Measurements from ENCODE around the gene SLC38A5. TPM values are rescaled to one million over a fixed set of nuclear protein-coding genes. Genes with fewer than 3 reads are reported as not detected.

The SLC38A5 gene
- total RNA-seq, 1 experiment from 2014 or later, result 54.6 TPM

- Histone ChIP-seq H3K4me2 (ENCODE audit: low read length) (peak overlapping the region; percentile 86), H3K27ac (ENCODE audit: low read depth, low read length) (no peak overlapping the region; the same call in 1 of the 2 replicates), H3K79me2 (ENCODE audit: insufficient read depth, low read length) (peaks cover 35% of the 10 kb centered on the region), H3K4me1 (ENCODE audit: control insufficient read depth in 1 of 2, insufficient read depth in 2 of 2, low read length in 2 of 2) (peaks cover 8 to 28% of the 10 kb centered on the region in 2 experiments; a peak in 3 of 4 replicates), H3K27me3 (ENCODE audit: insufficient read depth, low read length) (no peaks in the 10 kb centered on the region), H3K4me3 (replicated peaks in 1 of 2; ENCODE audit: low read depth in 1 of 2, low read length in 2 of 2) (no peak overlapping the region; a peak in 1 of 4 replicates), H3K9me2 (ENCODE audit: insufficient read depth) (no peaks in the 10 kb centered on the region), H3K9ac (ENCODE audit: low read length) (peak overlapping the region; percentile 97; the same call in 1 of the 2 replicates), H2AFZ (ENCODE audit: low read depth, low read length, poor library complexity, severe bottlenecking) (no peak overlapping the region), H4K20me1 (ENCODE audit: insufficient read depth) (no peaks in the 10 kb centered on the region), H3K36me3 (ENCODE audit: control insufficient read depth in 1 of 2, insufficient read depth in 2 of 2, low read length in 2 of 2) (no peaks in the 10 kb centered on the region; a peak in 1 of 4 replicates), H3K9me3 (ENCODE audit: control insufficient read depth in 1 of 2, insufficient read depth in 1 of 2, low read depth in 1 of 2, low read length in 2 of 2) (no peaks in the 10 kb centered on the region)
- no peak for ATAC-seq
- ChIA-PET CTCF (interaction anchor here (1.2 to 1.7 kb wide), 3 partner anchors 20 to 391 kb away, joined by 4 to 7 read pairs (median 4); partner anchors contain the start of gene TBC1D25), POLR2A (no interaction called here), RAD21 (ENCODE audit: low non-redundant PET in 1 of 2, low total read pairs in 2 of 2, uncharacterized antibody in 2 of 2, unreplicated experiment in 2 of 2) (interaction anchor here (0.6 to 1.6 kb wide), 3 partner anchors 20 to 391 kb away, joined by 3 to 9 read pairs (median 5); no protein-coding TSS in a partner anchor)
- intact Hi-C loops (cut with micrococcal nuclease), result loop anchor here (2.0 to 10.0 kb wide), 2 partner anchors 35 to 101 kb away; partner anchors contain the start of genes PORCN and RBM3
- no TSS peak for BruUV-seq (replicated peaks)
- DNase-seq (ENCODE audit: low read depth, low spot score), result no peak
- no peak for TF ChIP-seq POLR2A (IDR thresholded peaks at IDR 0.05; ENCODE audit: borderline replicate concordance, extremely low read depth, insufficient read depth, insufficient read length)
- TF ChIP-seq, protein P1, sequence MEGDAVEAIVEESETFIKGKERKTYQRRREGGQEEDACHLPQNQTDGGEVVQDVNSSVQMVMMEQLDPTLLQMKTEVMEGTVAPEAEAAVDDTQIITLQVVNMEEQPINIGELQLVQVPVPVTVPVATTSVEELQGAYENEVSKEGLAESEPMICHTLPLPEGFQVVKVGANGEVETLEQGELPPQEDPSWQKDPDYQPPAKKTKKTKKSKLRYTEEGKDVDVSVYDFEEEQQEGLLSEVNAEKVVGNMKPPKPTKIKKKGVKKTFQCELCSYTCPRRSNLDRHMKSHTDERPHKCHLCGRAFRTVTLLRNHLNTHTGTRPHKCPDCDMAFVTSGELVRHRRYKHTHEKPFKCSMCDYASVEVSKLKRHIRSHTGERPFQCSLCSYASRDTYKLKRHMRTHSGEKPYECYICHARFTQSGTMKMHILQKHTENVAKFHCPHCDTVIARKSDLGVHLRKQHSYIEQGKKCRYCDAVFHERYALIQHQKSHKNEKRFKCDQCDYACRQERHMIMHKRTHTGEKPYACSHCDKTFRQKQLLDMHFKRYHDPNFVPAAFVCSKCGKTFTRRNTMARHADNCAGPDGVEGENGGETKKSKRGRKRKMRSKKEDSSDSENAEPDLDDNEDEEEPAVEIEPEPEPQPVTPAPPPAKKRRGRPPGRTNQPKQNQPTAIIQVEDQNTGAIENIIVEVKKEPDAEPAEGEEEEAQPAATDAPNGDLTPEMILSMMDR (IDR thresholded peaks at IDR 0.05 in 2 of 3, conservative IDR thresholded peaks at IDR 0.05 in 1 of 3; ENCODE audit: borderline replicate concordance in 1 of 3, insufficient read depth in 1 of 3, low read depth in 2 of 3, low read length in 2 of 3), result peak in 2 of 3 experiments; percentile 34 to 41; a peak in 4 of 6 replicates
Observed at GRCh38 chrX:48474127-48474526, 4.1 kb upstream of the SLC38A5 start.

DNA sequence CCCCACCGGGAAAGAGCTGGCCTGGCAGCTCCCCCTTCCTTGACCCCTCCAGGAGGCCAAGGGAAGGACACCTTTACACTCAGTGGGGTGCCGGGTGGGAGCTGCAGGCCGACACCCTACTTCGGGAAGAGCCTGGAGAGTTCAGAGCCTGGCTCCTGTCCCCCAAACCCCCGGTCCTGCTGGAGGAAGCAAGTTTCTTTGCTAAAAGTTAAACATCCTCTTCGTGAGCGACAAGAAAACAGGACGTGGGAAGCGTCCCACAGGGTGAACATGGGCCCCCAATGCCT, 3.6 kb upstream of the SLC38A5 start:
- H3K4me2 ChIP-seq (ENCODE audit: low read length), result no peak overlapping the region
- no peaks in the 10 kb centered on the region for H3K27me3 ChIP-seq (ENCODE audit: insufficient read depth, low read length)
- RAD21 ChIA-PET (ENCODE audit: low non-redundant PET in 1 of 2, low total read pairs in 2 of 2, uncharacterized antibody in 2 of 2, unreplicated experiment in 2 of 2), result no interaction called here
- CTCF ChIA-PET, result interaction anchor here (1.2 to 1.7 kb wide), 2 partner anchors 66 to 390 kb away, joined by 4 to 7 read pairs; partner anchors contain the start of gene TBC1D25
- H3K4me3 ChIP-seq (replicated peaks in 1 of 2; ENCODE audit: low read depth in 1 of 2, low read length in 2 of 2), result no peak overlapping the region
- no peaks in the 10 kb centered on the region for H4K20me1 ChIP-seq (ENCODE audit: insufficient read depth)
- H3K36me3 ChIP-seq (ENCODE audit: control insufficient read depth in 1 of 2, insufficient read depth in 2 of 2, low read length in 2 of 2), result no peaks in the 10 kb centered on the region; a peak in 1 of 4 replicates
- no peaks in the 10 kb centered on the region for H3K9me2 ChIP-seq (ENCODE audit: insufficient read depth)
- intact Hi-C loops (cut with micrococcal nuclease), result loop anchor here (10.0 kb wide), 1 partner anchor 101 kb away; the partner anchor contains the start of gene RBM3
- peaks cover 8 to 28% of the 10 kb centered on the region in 2 experiments; a peak in 3 of 4 replicates for H3K4me1 ChIP-seq (ENCODE audit: control insufficient read depth in 1 of 2, insufficient read depth in 2 of 2, low read length in 2 of 2)
- POLR2A ChIA-PET, result no interaction called here
- no peaks in the 10 kb centered on the region for H3K9me3 ChIP-seq (ENCODE audit: control insufficient read depth in 1 of 2, insufficient read depth in 1 of 2, low read depth in 1 of 2, low read length in 2 of 2)
- peaks cover 33% of the 10 kb centered on the region for H3K79me2 ChIP-seq (ENCODE audit: insufficient read depth, low read length)
- BruUV-seq (replicated peaks), result no TSS peak
- no peak overlapping the region; the same call in 1 of the 2 replicates for H3K27ac ChIP-seq (ENCODE audit: low read depth, low read length)
- no peak overlapping the region for H3K9ac ChIP-seq (ENCODE audit: low read length)
- ATAC-seq (no peak), DNase-seq (ENCODE audit: low read depth, low spot score) (no peak)
- TF ChIP-seq REST (IDR thresholded peaks at IDR 0.05; ENCODE audit: low read depth) (no peak), ATF3 (IDR thresholded peaks at IDR 0.05) (no peak), POLR2AphosphoS5 (IDR thresholded peaks at IDR 0.05; ENCODE audit: low read depth, low read length) (no peak), RAD21 (IDR thresholded peaks at IDR 0.05; ENCODE audit: low read depth) (no peak), TCF7L2 (IDR thresholded peaks at IDR 0.05; ENCODE audit: borderline replicate concordance, extremely low read depth, insufficient read depth, insufficient read length) (no peak), JUND (IDR thresholded peaks at IDR 0.05) (no peak), ZFX (IDR thresholded peaks at IDR 0.05) (no peak)
- TF ChIP-seq, protein P2, sequence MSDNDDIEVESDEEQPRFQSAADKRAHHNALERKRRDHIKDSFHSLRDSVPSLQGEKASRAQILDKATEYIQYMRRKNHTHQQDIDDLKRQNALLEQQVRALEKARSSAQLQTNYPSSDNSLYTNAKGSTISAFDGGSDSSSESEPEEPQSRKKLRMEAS (IDR thresholded peaks at IDR 0.05), result no peak
- H2AFZ ChIP-seq (ENCODE audit: low read depth, low read length, poor library complexity, severe bottlenecking), result no peak overlapping the region
